Heart right ventricle (tissue), 16 donors: ENCODE results near the gene GLS. TPM values are rescaled to one million over a fixed set of nuclear protein-coding genes. Genes with fewer than 3 reads are reported as not detected.
"Not testable (repeated sequence)": the region's sequence is repeated elsewhere in the genome, so short reads cannot be mapped to it uniquely, and the experiment has no call there.

Source experiments
- ATAC-seq, 8 donors: fragments of 200-7000 bp; cut with Tn5 transposase; one replicate each; pipeline ENCODE4 v1.9.1; 2020; ENCODE audit warnings: mild to moderate bottlenecking in 8 of 8, moderate library complexity in 8 of 8, moderate number of reproducible peaks in 1 of 8
- DNase-seq, 2 donors: peaks; one replicate each; pipeline ENCODE4 v3.0.0-alpha.2; 2020
- H3K27ac ChIP-seq, 10 donors: fragments of 200-600 bp; sonication (generic) in 2 of 10; one replicate each; pipeline versions ENCODE4 v1.5.0 to v1.8.0; 2020 to 2022; ENCODE audit warnings: mild to moderate bottlenecking in 3 of 10
- H3K27me3 ChIP-seq, 7 donors: fragments of 200-600 bp; one replicate each; pipeline ENCODE4 v1.8.0; 2021 to 2022; ENCODE audit warnings: mild to moderate bottlenecking in 2 of 7
- H3K36me3 ChIP-seq, 9 donors: fragments of 200-600 bp; sonication (generic) in 1 of 9; one replicate each; pipeline versions ENCODE4 v1.5.0 to v1.8.0; 2020 to 2022; ENCODE audit warnings: mild to moderate bottlenecking in 2 of 9
- H3K4me1 ChIP-seq, 9 donors: fragments of 200-600 bp; sonication (generic) in 1 of 9; one replicate each; pipeline versions ENCODE4 v1.5.0 to v1.8.0; 2020 to 2022; ENCODE audit warnings: mild to moderate bottlenecking in 4 of 9
- H3K4me3 ChIP-seq, 10 donors: fragments of 200-600 bp; sonication (generic) in 2 of 10; one replicate each; pipeline versions ENCODE4 v1.5.0 to v1.8.0; 2020 to 2022; ENCODE audit warnings: mild to moderate bottlenecking in 7 of 10, moderate library complexity in 2 of 10
- H3K9me3 ChIP-seq, 11 donors: fragments of 200-600 bp in 10 of 11; sonication (generic) in 2 of 11; one replicate each; pipeline versions ENCODE4 v1.5.0 to v1.8.0; 2013 to 2022; ENCODE audit warnings: mild to moderate bottlenecking in 2 of 11, control low read depth in 1 of 11, moderate library complexity in 1 of 11
- WGBS, 2 donors: extraction: QIAGEN DNeasy Blood & Tissue Kit; methylation state at CpG; one replicate each; pipeline ENCODE4 v1.1.7; 2013; ENCODE audit warnings: inconsistent platforms in 1 of 2; 5-methylcytosine and 5-hydroxymethylcytosine counted together
- intact Hi-C, 10 donors: fragments of 100-400 bp; cut with DNase I; formaldehyde crosslinking; loops; one replicate each; pipeline versions ENCODE4 v1.11.1 to v1.14.2; 2022
- polyA plus RNA-seq, 2 donors: library from polyadenylated mRNA; stranded (reverse); fragments of 200-250 nt; gene quantifications; one replicate each; pipeline ENCODE4 v1.2.3, GENCODE V29; 2013
- total RNA-seq, 10 donors: library from RNA; stranded (reverse); fragmentation: NEBNext Ultra II Directional in 3 of 10; extraction: Animal tissue kit (Norgen Biotek cat#: 25700) in 3 of 10; gene quantifications; one replicate each; pipeline versions ENCODE4 v1.2.1 to v1.2.4, GENCODE V29; 2021 to 2023
- TF ChIP-seq, protein P1 (sequence below), 9 donors: fragments of 200-600 bp; sonication (generic) in 2 of 9; IDR thresholded peaks; one replicate each; pipeline versions ENCODE4 v1.5.0 to v1.8.0; 2021 to 2022; ENCODE audit warnings: antibody characterized with exemption in 9 of 9, mild to moderate bottlenecking in 5 of 9, moderate library complexity in 1 of 9
- donor health status: Arrhythmogenic right ventricular cardiomyopathy.
- donor health status: ischemic (EF 13 %, LVEDD 7.1; RV severe dilation, severe dysfunction).
- donor health status: healthy with polysubstance abuse.
- donor health status: DM: no; HTN: yes; CAD: no.
- donor health status: DM: no; HTN: no; CAD: no.
- donor health status: ischemic (EF 25% LVEDD 6.9; RV normal size, moderate dysfunction).
- donor health status: ischemic (EF 25% LVEDD 5.7; RV mildly dilated, moderate dysfunction).
- donor health status: healthy.
- donor health status: DM: yes; HTN: yes; CAD: no.
- donor health status: Ischemic cardiomyopathy.
- donor health status: ischemic (EF 35%, LVEDD 5.7; RV mildly dilated, moderate dysfunction).
- donor health status: nonischemic (EF 11% LVEDD 7.7; RV severe dilation, severe dysfunction).
- donor health status: DM: yes; HTN: yes; CAD: no.
- donor health status: PGD.
- donor health status: ischemic (EF 29% LVEDD 5.4; RV normal size, mild dysfunction).
- donor health status: nonischemic (EF 23%, LVEDD 6.1; RV moderate dilation, normal function).

GLS gene
- total and polyA plus RNA-seq, 12 donors, result 17.1 to 73.5 (median 54.3) TPM

DNA sequence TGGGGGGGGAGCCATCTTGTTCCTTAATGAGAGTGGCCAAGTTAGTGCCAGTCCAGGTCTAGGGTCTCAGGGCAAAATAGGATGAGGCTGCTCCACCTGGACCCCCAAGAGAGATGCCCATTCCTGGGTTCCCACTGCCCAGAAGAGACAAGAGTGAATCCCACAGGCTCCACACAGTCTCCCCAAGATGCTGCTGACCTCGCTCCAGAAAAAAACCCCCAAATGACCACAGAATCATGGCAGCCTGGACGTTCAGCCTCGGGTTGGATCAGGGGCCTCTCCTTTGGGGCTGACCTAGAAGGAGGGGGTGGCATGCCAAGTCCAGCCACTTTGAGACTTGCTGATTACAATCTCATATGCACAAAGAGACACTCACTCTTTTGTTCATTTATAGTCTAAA lies 108.3 kb downstream of the GLS start:
- WGBS, 2 donors, result 94 to 95% methylated on average over 3 of the region's 3 CpGs

DNA sequence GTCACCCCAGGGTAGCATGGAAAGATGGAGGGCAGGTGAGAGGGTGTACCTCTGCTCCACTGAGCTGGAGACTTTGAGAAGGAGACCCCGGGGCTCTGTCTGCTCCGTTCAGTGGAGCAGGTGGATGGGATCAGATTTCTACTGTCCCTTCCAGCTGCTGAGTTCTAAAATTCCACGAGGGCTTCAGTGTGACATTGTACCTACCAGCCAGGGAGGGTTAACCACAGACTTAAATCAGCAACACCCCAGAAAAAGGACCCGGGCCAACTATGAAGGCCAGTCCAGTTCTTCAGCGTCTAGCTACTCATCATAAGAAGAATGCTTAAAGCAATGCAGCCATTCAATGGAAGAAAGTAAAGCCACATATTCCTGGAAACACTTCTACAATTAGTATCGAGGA lies 109.5 kb downstream of the GLS start:
- TF ChIP-seq, protein P1, sequence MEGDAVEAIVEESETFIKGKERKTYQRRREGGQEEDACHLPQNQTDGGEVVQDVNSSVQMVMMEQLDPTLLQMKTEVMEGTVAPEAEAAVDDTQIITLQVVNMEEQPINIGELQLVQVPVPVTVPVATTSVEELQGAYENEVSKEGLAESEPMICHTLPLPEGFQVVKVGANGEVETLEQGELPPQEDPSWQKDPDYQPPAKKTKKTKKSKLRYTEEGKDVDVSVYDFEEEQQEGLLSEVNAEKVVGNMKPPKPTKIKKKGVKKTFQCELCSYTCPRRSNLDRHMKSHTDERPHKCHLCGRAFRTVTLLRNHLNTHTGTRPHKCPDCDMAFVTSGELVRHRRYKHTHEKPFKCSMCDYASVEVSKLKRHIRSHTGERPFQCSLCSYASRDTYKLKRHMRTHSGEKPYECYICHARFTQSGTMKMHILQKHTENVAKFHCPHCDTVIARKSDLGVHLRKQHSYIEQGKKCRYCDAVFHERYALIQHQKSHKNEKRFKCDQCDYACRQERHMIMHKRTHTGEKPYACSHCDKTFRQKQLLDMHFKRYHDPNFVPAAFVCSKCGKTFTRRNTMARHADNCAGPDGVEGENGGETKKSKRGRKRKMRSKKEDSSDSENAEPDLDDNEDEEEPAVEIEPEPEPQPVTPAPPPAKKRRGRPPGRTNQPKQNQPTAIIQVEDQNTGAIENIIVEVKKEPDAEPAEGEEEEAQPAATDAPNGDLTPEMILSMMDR (IDR thresholded peaks at IDR 0.05), result no peak
- H3K36me3 ChIP-seq, result peaks cover 0 to 100% (median 77%) of the 10 kb centered on the region in 9 donors
- no peaks in the 10 kb centered on the region for H3K9me3 ChIP-seq
- H3K27me3 ChIP-seq, result no peaks in the 10 kb centered on the region
- H3K4me3 ChIP-seq, result no peak overlapping the region
- intact Hi-C loops, result loop anchor here in 2 of 10 donors (10.0 kb wide), 2 partner anchors 135 to 205 kb away; no protein-coding TSS in a partner anchor
- H3K27ac ChIP-seq, result no peak overlapping the region
- peaks cover 0 to 13% (median 0%) of the 10 kb centered on the region in 9 donors for H3K4me1 ChIP-seq
- no peak for ATAC-seq
- WGBS, 2 donors, result 90 to 91% methylated on average over 6 of the region's 6 CpGs
- DNase-seq, result no peak

More for the DNA sequence above, 108.3 kb downstream of the GLS start:
- Histone ChIP-seq H3K27me3 (no peaks in the 10 kb centered on the region), H3K4me3 (no peak overlapping the region), H3K27ac (no peak overlapping the region), H3K36me3 (peaks cover 0 to 100% (median 77%) of the 10 kb centered on the region in 9 donors), H3K9me3 (no peaks in the 10 kb centered on the region), H3K4me1 (peaks cover 0 to 13% (median 0%) of the 10 kb centered on the region in 9 donors)
- TF ChIP-seq, protein P1 (IDR thresholded peaks at IDR 0.05), result no peak
- no peak for DNase-seq
- intact Hi-C loops, result no loop called here
- no peak for ATAC-seq

DNA sequence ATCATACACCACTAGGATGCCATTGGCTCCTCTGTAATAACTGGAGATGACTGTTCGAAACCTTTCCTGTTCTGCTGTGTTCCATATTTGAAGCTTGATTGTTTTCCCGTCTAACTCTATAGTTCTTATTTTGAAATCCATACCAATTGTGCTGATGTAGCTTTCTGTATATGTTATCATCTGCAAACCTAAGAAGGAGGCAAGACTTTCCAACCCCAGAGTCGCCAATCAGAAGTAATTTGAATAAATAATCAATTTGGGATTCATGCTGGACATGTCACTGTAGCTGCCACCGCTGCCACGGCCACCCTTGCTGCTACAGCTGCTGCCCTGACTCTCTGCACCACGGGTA lies 112.6 kb downstream of the GLS start:
- DNase-seq (no peak), ATAC-seq (no peak)
- TF ChIP-seq, protein P1 (IDR thresholded peaks at IDR 0.05), result no peak
- intact Hi-C loops, result loop anchor here in 2 of 10 donors (10.0 kb wide), 2 partner anchors 138 to 208 kb away; no protein-coding TSS in a partner anchor
- Histone ChIP-seq H3K36me3 (peaks cover 0 to 100% (median 86%) of the 10 kb centered on the region in 9 donors), H3K27me3 (no peaks in the 10 kb centered on the region), H3K4me1 (peaks cover 0 to 7% (median 0%) of the 10 kb centered on the region in 9 donors), H3K9me3 (no peaks in the 10 kb centered on the region), H3K4me3 (no peak overlapping the region), H3K27ac (no peak overlapping the region)
- WGBS, 2 donors, result 94% methylated on average over 6 of the region's 6 CpGs

DNA sequence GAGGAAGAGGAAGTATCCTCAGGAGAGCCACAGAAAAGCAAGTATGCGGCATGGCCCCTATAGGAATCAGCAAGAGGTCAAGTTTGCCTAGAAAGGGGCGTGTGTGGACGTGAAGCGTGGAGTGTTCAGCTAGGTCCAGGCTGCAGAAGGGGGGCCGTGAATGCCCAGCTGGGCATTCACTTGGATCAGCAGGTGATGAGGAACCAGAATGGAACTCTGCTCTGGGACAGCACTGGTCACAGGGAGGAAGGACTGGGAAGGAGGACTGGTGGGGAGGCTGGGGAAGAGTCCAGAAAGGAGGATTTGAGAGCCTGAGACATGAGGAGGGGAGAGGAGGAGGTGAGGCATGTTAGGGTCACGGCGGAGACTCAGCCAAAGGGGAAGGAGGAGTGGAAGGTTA lies 113.5 kb downstream of the GLS start:
- Histone ChIP-seq H3K27ac (no peak overlapping the region), H3K4me1 (peaks cover 0 to 7% (median 0%) of the 10 kb centered on the region in 9 donors), H3K9me3 (no peaks in the 10 kb centered on the region), H3K36me3 (peaks cover 2 to 100% (median 86%) of the 10 kb centered on the region in 9 donors), H3K4me3 (no peak overlapping the region), H3K27me3 (no peaks in the 10 kb centered on the region)
- 95 to 98% methylated on average over 7 of the region's 7 CpGs for WGBS, 2 donors
- TF ChIP-seq, protein P1 (IDR thresholded peaks at IDR 0.05), result no peak
- intact Hi-C loops, result loop anchor here in 2 of 10 donors (10.0 kb wide), 2 partner anchors 139 to 209 kb away; no protein-coding TSS in a partner anchor
- DNase-seq (no peak), ATAC-seq (no peak)

DNA sequence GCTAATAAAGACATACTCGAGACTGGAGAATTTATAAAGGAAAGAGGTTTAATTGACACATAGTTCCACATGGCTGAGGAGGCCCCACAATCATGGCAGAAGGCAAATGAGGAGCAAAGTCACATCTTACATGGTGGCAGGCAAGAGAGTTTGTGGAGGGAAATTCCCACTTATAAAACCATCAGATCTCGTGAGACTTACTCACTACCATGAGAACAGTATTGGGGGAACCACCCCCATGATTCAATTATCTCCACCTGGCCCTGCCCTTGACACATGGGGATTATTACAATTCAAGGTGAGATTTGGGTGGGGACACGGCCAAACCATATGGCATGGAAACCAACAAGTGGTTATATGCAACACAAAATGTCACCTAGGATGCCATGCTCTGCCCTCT lies 114.7 kb downstream of the GLS start:
- DNase-seq, ATAC-seq, H3K27ac ChIP-seq, H3K27me3 ChIP-seq, H3K9me3 ChIP-seq, H3K4me3 ChIP-seq: not testable (repeated sequence)
- intact Hi-C loops, result loop anchor here in 2 of 10 donors (10.0 kb wide), 2 partner anchors 141 to 211 kb away; no protein-coding TSS in a partner anchor
- peaks cover 0 to 14% (median 0%) of the 10 kb centered on the region in 9 donors for H3K4me1 ChIP-seq
- WGBS, 2 donors, result 94% methylated on average over 3 of the region's 3 CpGs
- peaks cover 0 to 100% (median 84%) of the 10 kb centered on the region in 9 donors for H3K36me3 ChIP-seq
